Cardiac muscle cell (in vitro differentiated cells and primary cell): ENCODE results near the gene STON2. TPM values are rescaled to one million over a fixed set of nuclear protein-coding genes. Genes with fewer than 3 reads are reported as not detected.
A peak's percentile ranks its signal among the peaks of the same experiment; 100 is the strongest.
"Not testable (repeated sequence)": the region's sequence is repeated elsewhere in the genome, so short reads cannot be mapped to it uniquely, and the experiment has no call there.

Experiments
- DNase-seq, 2 donors: peaks; one replicate each; pipeline versions ENCODE4 v3.0.0 to v3.0.0-alpha.2; 2010 to 2017; ENCODE audit warnings: low read depth in 1 of 2, low spot score in 1 of 2
- H3K27ac ChIP-seq: fragments of 200-600 bp; sonication (generic); 2 replicates; pipeline ENCODE4 v1.5.1; 2016
- H3K27me3 ChIP-seq: fragments of 200-600 bp; sonication (generic); 2 replicates; pipeline ENCODE4 v1.6.0; 2016; ENCODE audit warnings: control low read depth
- H3K36me3 ChIP-seq: fragments of 200-600 bp; sonication (generic); 2 replicates; pipeline ENCODE4 v1.5.1; 2016; ENCODE audit warnings: control low read depth
- H3K4me1 ChIP-seq: fragments of 200-600 bp; sonication (generic); 2 replicates; pipeline ENCODE4 v1.8.1; 2017; ENCODE audit warnings: low read depth, mild to moderate bottlenecking, mixed run types
- H3K4me3 ChIP-seq: fragments of 200-600 bp; sonication (generic); 2 replicates; pipeline ENCODE4 v1.5.1; 2016; ENCODE audit warnings: mild to moderate bottlenecking
- H3K9me3 ChIP-seq: fragments of 200-600 bp; sonication (generic); 2 replicates; pipeline ENCODE4 v1.5.1; 2017; ENCODE audit warnings: low read depth, mild to moderate bottlenecking, control low read depth
- CTCF ChIP-seq: IDR thresholded peaks from 2 replicates; pipeline ENCODE4 v1.5.1; 2012; ENCODE audit warnings: low read depth, mild to moderate bottlenecking, low read length
- polyA plus RNA-seq: library from polyadenylated mRNA; unstranded; fragments of >200 nt; fragmentation: Nextera tagmentation; extraction: Ambion mirVana; gene quantifications from 2 replicates; pipeline ENCODE4 v1.2.1, GENCODE V29; 2016
- total RNA-seq: library from RNA; depleted of rRNA; stranded (reverse); fragments of >200 nt; gene quantifications from 2 replicates; pipeline ENCODE4 v1.2.3, GENCODE V29; 2016

STON2 gene
- total and polyA plus RNA-seq, 2 experiments from 2014 or later = 0.62 to 1.4 TPM

DNA sequence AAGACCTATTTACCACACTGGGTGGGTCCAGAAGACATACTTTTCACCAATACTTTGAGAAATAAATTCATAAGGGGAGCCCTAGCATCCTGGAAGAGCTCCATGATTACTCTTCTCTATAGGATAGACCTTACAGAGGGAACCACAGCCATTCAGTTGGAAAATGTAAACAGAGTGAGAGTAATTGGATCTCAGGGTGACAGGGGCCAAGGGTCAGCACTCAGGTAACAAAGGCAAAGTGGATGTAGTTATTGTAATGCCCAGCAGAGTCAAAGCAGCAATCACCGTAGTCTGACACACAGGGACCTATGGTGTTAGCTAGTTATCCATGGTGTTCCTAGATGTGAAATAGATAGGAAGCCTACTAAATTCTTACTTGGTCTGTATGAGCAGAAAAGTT lies 168.6 kb downstream of the STON2 start:
- H3K27me3 ChIP-seq = no peaks in the 10 kb centered on the region
- H3K27ac ChIP-seq = no peak overlapping the region
- peaks cover 10% of the 10 kb centered on the region for H3K4me1 ChIP-seq
- peaks cover 2% of the 10 kb centered on the region for H3K9me3 ChIP-seq
- DNase-seq = no peak
- no peak for TF ChIP-seq CTCF
- H3K4me3 ChIP-seq = no peak overlapping the region
- no peaks in the 10 kb centered on the region for H3K36me3 ChIP-seq

- H3K27me3 ChIP-seq = no peaks in the 10 kb centered on the region
- DNase-seq = no peak
- TF ChIP-seq CTCF = no peak
- H3K4me3 ChIP-seq = no peak overlapping the region
- no peaks in the 10 kb centered on the region for H3K36me3 ChIP-seq
- H3K9me3 ChIP-seq = no peaks in the 10 kb centered on the region
- peaks cover 6% of the 10 kb centered on the region for H3K4me1 ChIP-seq
- no peak overlapping the region for H3K27ac ChIP-seq
Measured at GRCh38 chr14:81224222-81224621, 175.9 kb downstream of the STON2 start.

DNA sequence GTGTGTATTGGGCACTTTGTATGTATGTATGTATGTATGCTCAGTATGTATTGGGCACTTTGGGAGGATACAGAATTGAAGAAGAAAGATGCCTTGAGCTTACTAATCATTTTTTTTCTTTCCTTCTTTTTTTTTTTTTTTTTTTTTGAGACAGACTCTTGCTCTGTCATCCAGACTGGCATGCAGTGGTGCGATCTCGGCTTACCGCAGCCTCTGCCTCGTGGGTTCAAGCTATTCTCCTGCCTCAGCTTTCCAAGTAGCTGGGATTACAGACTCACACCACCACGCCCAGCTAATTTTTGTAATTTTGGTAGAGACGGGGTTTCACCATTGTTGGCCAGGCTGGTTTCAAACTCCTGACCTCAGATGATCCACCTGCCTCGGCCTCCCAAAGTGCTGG lies 176.3 kb downstream of the STON2 start:
- not testable (repeated sequence) for H3K27me3 ChIP-seq, H3K9me3 ChIP-seq, H3K4me3 ChIP-seq, H3K36me3 ChIP-seq, H3K27ac ChIP-seq, DNase-seq, H3K4me1 ChIP-seq

GRCh38 chr14:81222691-81223090 lies 177.4 kb downstream of the STON2 start:
- H3K4me3 ChIP-seq = no peak overlapping the region
- H3K9me3 ChIP-seq = no peaks in the 10 kb centered on the region
- H3K4me1 ChIP-seq = peaks cover 17% of the 10 kb centered on the region
- no peaks in the 10 kb centered on the region for H3K36me3 ChIP-seq
- H3K27ac ChIP-seq = no peak overlapping the region
- DNase-seq = no peak
- H3K27me3 ChIP-seq = no peaks in the 10 kb centered on the region
- TF ChIP-seq CTCF = no peak

- Histone ChIP-seq H3K4me1 (peaks cover 17% of the 10 kb centered on the region), H3K27me3 (no peaks in the 10 kb centered on the region), H3K27ac (peak overlapping the region; percentile 99), H3K36me3 (no peaks in the 10 kb centered on the region), H3K4me3 (no peak overlapping the region), H3K9me3 (no peaks in the 10 kb centered on the region)
- no peak for TF ChIP-seq CTCF
- no peak for DNase-seq
Measured at GRCh38 chr14:81222126-81222525, 178.0 kb downstream of the STON2 start.

DNA sequence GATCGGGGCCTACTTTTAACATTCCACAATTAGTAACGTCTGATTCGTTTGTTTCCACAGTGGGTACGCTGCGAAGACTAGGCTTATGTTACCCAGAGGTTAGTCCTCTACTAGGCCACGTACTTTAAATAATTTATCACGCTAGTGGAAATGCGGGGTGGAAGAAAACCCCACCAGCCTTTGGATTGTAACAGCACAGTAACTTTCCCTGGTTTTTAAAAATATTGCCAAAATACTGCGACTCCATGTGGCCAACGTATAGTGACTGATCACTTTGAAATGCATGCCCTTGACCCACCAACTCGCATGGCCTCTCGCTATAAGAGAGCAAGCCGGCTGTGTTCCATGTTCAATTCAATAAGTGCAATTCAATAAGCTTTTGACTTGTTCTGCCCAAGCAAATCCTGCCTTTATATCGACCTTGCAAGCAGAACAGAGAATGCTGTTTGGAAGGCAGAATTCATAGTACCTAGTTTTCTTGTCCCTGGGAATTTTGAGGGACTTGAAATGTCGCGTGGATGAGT lies 178.5 kb downstream of the STON2 start:
- H3K36me3 ChIP-seq = no peaks in the 10 kb centered on the region
- no peaks in the 10 kb centered on the region for H3K9me3 ChIP-seq
- TF ChIP-seq CTCF = no peak
- DNase-seq = peak; percentile 13 to 29
- H3K4me3 ChIP-seq = peak overlapping the region; percentile 100
- H3K27ac ChIP-seq = peak overlapping the region; percentile 99
- H3K4me1 ChIP-seq = peaks cover 17% of the 10 kb centered on the region
- no peaks in the 10 kb centered on the region for H3K27me3 ChIP-seq
